Fibroblast of pulmonary artery (primary cell): ENCODE data around the gene RNFT1.
"Not testable (repeated sequence)": the region's sequence is repeated elsewhere in the genome, so short reads cannot be mapped to it uniquely, and the experiment has no call there.

Source experiments
- DNase-seq: peaks from one replicate; pipeline ENCODE4 v3.0.0-alpha.2; 2010; ENCODE audit warnings: low read depth
- H3K4me3 ChIP-seq: replicated peaks from 2 replicates; pipeline ENCODE4 v1.5.1; 2011; ENCODE audit warnings: low read depth, mild to moderate bottlenecking, control low read depth, low read length, moderate library complexity
- TF ChIP-seq, protein P1 (sequence below): IDR thresholded peaks from 2 replicates; pipeline ENCODE4 v1.5.1; 2011; ENCODE audit warnings: mild to moderate bottlenecking, control low read depth, low read length, inconsistent platforms; ENCODE audit errors: missing control alignments

Gene RNFT1

DNA sequence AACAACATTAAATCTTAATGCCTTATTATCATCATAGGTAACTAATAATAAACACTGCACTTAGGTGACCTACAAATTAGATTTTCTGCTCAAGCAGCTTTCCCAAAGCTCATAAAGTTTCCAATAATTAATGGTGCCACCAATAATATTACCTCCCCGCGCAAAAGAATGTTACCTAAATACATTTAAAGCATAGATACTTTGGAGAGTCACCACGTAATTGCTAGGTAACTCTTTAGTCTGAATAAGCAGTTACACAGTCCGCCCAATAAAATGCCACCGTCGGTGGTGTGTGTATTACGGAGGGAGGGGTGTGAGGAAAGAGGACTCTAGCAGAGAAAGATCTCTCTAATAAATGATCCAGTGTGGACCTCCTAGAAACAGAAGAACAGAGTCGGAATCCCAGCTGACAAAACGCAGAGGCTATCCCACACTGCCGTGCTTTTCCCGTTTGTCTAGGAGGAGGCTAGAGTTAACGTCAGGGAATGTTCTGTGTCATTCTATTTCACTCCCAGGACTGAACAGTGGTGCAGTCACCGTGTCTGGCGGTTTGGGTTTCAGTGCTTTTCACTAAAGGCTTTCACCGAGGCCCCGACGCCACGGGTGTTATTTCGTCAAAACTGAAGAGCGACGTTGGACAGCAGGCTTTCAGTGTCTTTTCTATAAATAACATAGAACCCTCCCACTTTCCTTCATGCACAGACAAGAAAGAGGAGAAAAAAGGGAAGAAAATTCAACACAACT is 630 bp downstream of the RNFT1 start:
- TF ChIP-seq, protein P1, sequence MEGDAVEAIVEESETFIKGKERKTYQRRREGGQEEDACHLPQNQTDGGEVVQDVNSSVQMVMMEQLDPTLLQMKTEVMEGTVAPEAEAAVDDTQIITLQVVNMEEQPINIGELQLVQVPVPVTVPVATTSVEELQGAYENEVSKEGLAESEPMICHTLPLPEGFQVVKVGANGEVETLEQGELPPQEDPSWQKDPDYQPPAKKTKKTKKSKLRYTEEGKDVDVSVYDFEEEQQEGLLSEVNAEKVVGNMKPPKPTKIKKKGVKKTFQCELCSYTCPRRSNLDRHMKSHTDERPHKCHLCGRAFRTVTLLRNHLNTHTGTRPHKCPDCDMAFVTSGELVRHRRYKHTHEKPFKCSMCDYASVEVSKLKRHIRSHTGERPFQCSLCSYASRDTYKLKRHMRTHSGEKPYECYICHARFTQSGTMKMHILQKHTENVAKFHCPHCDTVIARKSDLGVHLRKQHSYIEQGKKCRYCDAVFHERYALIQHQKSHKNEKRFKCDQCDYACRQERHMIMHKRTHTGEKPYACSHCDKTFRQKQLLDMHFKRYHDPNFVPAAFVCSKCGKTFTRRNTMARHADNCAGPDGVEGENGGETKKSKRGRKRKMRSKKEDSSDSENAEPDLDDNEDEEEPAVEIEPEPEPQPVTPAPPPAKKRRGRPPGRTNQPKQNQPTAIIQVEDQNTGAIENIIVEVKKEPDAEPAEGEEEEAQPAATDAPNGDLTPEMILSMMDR, result no peak
- H3K4me3 ChIP-seq, result peak overlapping the region; percentile 96
- DNase-seq, result peak; percentile 63

DNA sequence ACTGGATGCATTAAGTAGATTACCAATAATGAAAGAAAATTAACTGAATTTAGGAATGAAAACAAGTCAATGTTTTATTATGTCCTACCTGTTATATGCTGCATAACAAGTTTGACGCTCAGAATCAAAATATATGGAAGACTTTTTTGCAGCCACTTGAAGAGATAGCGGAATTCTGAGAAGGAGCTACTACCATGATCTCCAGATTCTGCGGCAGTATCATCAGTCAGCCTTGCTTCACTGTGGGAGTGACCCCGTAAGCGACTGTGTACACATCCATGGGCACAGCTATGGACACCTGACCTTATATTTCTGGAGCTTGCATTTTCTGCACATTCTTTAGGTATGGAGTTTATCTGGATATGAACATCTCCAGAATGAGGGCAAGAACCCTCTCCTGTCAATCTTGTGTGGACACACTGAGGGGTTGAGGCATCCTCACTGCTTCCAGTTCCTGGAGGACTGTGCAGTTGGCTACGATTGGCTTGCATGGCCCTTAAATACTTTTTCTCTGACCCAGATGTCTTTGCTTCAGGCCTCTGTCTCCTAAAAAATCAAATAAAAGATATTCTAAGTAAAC is 1.7 kb downstream of the RNFT1 start:
- no peak for DNase-seq
- H3K4me3 ChIP-seq, result no peak overlapping the region

DNA sequence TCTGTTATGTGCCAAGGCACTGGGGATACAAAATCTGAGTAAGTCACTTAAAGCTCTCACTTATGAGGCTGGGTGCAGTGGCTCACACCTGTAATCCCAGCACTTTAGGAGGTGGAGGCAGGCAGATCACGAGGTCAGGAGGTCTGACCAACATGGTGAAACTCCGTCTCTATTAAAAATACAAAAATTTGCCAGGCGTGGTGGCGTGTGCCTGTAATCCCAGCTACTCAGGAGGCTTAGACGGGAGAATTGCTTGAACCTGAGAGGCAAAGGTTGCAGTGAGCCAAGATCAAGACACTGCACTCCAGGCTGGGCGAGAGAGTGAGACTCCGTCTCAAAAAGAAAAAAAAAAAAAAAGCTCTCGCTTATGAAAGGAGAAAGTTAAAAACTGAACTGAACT is 5.0 kb downstream of the RNFT1 start:
- H3K4me3 ChIP-seq, DNase-seq: not testable (repeated sequence)

More for the DNA sequence above, 1.7 kb downstream of the RNFT1 start:
- TF ChIP-seq, protein P1, result no peak

DNA sequence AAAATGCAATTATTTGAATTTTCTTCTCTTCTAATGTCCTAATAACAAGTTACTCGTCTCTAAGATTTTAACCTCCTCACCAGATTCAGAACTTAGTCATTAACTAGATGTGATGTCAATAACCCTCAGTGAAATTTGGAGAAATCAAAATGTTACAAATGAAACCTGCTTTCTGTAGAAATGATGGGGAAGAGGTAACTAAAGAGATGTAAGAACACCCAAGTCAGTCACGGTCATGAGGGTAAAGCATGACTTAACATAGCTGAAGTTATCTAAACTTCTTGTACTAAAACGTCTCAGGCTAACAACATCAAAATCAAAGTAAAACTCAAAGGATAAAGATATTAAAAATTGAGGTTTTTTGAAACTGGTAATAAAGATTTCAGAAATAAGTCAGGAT is 9.7 kb downstream of the RNFT1 start:
- no peak overlapping the region for H3K4me3 ChIP-seq
- TF ChIP-seq, protein P1, result no peak
- no peak for DNase-seq

DNA sequence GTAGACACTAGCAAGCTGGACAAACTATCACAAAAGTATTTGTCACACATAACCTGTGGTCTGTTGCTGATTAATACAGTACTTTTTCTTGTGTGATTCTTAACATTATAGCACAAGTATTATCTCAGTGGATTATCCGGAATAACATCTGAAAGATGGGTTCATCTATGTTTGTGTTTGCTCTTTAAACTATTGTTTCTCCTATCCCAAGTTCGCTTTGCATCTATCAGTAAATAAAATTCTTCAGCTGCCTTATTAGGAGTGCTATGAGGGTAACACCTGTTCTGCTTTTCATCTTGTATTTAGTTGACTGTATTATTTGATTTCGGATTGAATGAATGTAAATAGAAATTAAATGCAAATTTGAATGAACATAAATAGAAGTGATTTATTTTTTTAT is 14.5 kb downstream of the RNFT1 start:
- TF ChIP-seq, protein P1, result no peak
- H3K4me3 ChIP-seq, result no peak overlapping the region
- DNase-seq, result no peak

DNA sequence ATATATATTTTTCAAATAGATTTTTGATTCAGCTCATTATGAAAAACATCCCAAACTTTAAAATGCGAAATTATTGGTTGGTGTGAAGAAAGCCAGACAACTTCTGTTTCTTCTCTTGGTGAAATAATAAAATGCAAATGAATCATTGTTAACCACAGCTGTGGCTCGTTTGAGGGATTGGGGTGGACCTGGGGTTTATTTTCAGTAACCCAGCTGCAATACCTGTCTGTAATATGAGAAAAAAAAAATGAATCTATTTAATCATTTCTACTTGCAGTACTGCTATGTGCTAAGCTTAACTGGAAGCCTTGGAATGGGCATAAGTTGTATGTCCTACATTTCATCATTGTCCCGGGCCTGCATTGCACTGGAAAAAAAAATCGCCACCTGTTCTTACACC is 17.2 kb downstream of the RNFT1 start:
- DNase-seq, H3K4me3 ChIP-seq: not testable (repeated sequence)

DNA sequence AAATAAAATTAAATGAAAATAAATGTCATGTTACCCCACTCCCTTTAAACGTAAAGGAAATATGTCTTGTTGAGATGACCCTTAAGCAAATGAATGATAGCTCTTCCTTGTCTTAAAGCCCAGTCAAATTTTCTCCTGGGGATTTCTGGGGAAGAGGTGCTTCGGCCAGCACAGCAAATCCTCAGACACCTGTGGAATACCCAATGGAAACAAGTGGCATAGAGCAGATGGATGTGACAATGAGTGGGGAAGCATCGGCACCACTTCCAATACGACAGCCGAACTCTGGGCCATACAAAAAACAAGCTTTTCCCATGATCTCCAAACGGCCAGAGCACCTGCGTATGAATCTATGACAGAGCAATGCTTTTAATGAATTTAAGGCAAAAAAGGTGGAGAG is 18.1 kb downstream of the RNFT1 start:
- not testable (repeated sequence) for H3K4me3 ChIP-seq, DNase-seq

DNA sequence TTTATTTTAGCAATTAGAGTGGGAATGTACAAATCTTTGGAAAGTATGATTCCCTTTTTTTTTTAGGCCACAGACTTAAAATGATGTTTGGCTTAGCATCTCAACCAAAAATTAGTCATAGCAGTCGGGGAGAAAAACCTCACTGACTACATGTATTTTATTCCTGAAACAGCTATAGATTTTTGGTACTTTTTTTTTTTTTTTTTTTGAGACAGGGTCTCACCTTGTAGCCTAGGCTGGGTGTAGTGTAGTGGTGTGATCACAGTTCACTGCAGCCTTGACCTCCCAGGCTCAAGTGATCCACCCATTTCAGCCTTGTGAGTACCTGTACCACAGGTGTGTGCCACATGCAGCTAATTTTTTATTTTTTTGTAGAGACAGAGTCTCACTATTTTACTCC is 23.4 kb downstream of the RNFT1 start:
- no peak for DNase-seq
- TF ChIP-seq, protein P1, result no peak

DNA sequence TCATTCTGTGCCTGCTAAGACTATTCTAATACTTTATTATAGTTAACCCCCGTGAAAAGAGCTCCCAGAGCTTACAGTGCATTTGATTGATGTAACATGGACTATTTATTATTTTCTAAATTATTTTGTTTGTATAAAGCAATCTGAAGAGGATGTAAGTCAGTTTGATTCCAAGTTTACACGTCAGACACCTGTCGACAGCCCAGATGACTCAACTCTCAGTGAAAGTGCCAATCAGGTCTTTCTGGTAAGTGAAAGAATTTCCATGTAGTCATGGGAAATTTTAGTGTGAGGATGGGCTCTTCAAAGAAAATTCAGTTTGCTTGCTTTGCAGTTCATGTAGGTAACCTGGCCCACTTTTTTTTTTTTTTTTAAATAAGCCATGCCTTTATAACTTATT is 23.8 kb downstream of the RNFT1 start:
- not testable (repeated sequence) for H3K4me3 ChIP-seq, DNase-seq

More for the DNA sequence above, 23.4 kb downstream of the RNFT1 start:
- H3K4me3 ChIP-seq, result no peak overlapping the region

DNA sequence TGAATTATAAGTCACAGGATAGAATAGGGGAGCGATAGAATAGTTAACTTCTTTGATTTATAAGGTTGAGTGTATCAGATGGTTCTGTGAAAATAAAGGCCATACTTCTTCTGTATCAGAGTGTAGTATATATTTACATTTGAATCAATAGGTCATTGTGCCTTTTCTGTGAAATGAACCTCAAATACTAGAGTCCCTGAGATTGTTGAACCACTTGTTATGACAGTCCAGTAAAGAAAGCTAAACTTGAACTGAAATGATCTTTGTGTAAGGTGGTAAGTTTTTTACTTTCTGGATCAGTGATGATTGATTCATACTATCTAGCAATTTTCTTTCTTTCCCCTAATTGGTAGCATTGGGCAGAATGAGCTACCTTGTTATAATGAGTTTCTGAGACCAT is 31.2 kb downstream of the RNFT1 start:
- DNase-seq, H3K4me3 ChIP-seq: not testable (repeated sequence)

DNA sequence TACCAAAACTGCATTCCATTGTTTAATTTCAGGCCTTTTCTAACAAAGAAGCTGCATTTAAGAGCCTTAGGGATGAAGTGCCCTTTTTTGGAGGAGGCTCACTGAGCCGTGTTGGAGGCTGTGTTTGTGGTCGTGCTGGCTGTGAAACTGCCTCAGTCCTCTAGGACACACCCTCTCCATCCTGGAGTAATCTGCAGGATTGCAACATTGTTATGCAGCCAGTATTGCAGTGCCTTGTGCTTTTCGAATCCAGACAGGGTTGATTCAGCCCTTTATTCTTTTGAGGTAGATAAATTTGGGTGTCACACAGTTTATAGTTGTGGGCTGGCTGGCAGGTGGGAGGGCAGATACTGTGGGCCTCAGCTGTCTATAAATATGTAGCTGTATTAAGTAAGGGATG is 33.8 kb downstream of the RNFT1 start:
- DNase-seq, result peak; percentile 74
- not testable (repeated sequence) for H3K4me3 ChIP-seq

DNA sequence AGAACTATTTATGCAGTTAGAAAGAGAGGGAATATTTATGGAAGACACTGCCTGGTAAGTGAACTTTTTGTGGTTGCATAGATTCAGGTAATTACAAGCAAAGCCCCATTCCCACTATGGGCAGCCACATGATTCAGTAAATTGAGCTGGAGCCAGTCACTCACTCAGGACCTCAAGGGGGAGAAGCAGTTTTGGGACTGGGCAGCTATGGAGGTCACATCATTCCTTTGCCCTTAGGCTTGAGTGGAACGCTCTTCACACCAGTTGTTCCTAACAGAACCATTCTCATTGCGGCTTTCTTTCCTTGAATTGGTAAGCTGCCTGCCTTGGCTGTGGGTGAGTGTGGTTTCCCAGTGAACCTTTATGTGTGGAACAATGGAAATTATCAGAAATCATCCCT is 34.4 kb downstream of the RNFT1 start:
- H3K4me3 ChIP-seq, DNase-seq: not testable (repeated sequence)

DNA sequence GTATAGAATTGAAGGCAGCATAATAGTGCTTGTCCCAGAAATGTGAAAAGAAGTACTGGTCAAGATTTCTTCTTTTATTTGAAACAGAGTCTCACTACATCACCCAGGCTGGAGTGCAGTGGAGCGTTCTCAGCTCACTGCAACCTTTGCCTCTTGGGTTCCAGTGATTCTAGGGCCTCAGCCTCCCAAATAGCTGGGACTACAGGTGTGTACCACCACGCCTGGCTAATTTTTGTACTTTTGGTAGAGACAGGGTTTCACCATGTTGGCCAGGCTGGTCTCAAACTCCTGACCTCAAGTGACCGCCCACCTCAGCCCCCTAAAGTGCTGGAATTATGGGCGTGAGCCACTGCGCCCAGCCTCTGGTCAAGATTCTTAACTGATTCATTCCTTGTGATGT is 43.9 kb downstream of the RNFT1 start:
- H3K4me3 ChIP-seq, DNase-seq: not testable (repeated sequence)
